ENCODE results near the gene CBR3. TPM values are rescaled to one million over a fixed set of nuclear protein-coding genes. Genes with fewer than 3 reads are reported as not detected.

The CBR3 gene
- total RNA-seq, 4 donors from 2014 or later = 3.4 to 5.1 TPM; not detected in 2

- no peak for TF ChIP-seq CTCF (IDR thresholded peaks at IDR 0.05)
- no peak for TF ChIP-seq POLR2A (IDR thresholded peaks at IDR 0.05)
- TF ChIP-seq POLR2AphosphoS5 (IDR thresholded peaks at IDR 0.05) = no peak
- no peak for TF ChIP-seq EP300 (IDR thresholded peaks at IDR 0.05; ENCODE audit: low read depth)
- H3K4me3 ChIP-seq = no peak overlapping the region
- no peak for DNase-seq
- H3K9me3 ChIP-seq = no peaks in the 10 kb centered on the region
- in situ Hi-C loops (cut with MboI; ENCODE audit: low pct_ligation_motif_present in 1 of 4, low pct_unique_long_range_greater_than_20kb in 1 of 4, low sequenced_read_pairs in 3 of 4) (no loop called here), intact Hi-C loops (cut with DNase I; ENCODE audit: low total_unique reads) (no loop called here)
- H3K36me3 ChIP-seq = no peaks in the 10 kb centered on the region
- H3K4me1 ChIP-seq = peaks cover 4 to 22% (median 8%) of the 10 kb centered on the region in 4 donors
- no peak overlapping the region for H3K27ac ChIP-seq
- WGBS, 2 donors (ENCODE audit: low coverage in 1 of 2) = 94 to 97% methylated on average over 10 of the region's 10 CpGs
- peaks cover 14% of the 10 kb centered on the region for H3K27me3 ChIP-seq
Measured at GRCh38 chr21:36109868-36110267, 25.0 kb upstream of the CBR3 start.

GRCh38 chr21:36111238-36111637, 23.6 kb upstream of the CBR3 start:
- WGBS, 2 donors (ENCODE audit: low coverage in 1 of 2) = 72 to 78% methylated on average over 3 to 8 of the region's 8 CpGs
- intact Hi-C loops (cut with DNase I; ENCODE audit: low total_unique reads) = no loop called here

GRCh38 chr21:36113647-36114428, 21.0 kb upstream of the CBR3 start:
- WGBS, 2 donors (ENCODE audit: low coverage in 1 of 2) = 30% methylated on average over 14 to 17 of the region's 17 CpGs
- Histone ChIP-seq H3K9me3 (no peaks in the 10 kb centered on the region), H3K27me3 (no peaks in the 10 kb centered on the region), H3K4me3 (peak overlapping the region in 3 of 4 donors; percentile 36 to 57 (median 38)), H3K36me3 (no peaks in the 10 kb centered on the region), H3K4me1 (peaks cover 4 to 22% (median 8%) of the 10 kb centered on the region in 4 donors), H3K27ac (peak overlapping the region; percentile 74 to 87 (median 80))
- in situ Hi-C loops (cut with MboI; ENCODE audit: low pct_ligation_motif_present in 1 of 4, low pct_unique_long_range_greater_than_20kb in 1 of 4, low sequenced_read_pairs in 3 of 4) (no loop called here), intact Hi-C loops (cut with DNase I; ENCODE audit: low total_unique reads) (no loop called here)
- TF ChIP-seq POLR2AphosphoS5 (IDR thresholded peaks at IDR 0.05) = peak in 1 of 3 donors; percentile 31
- peak; percentile 34 for TF ChIP-seq POLR2A (IDR thresholded peaks at IDR 0.05)
- TF ChIP-seq EP300 (IDR thresholded peaks at IDR 0.05; ENCODE audit: low read depth) = no peak
- no peak for TF ChIP-seq CTCF (IDR thresholded peaks at IDR 0.05)
- peak; percentile 85 for DNase-seq

More at GRCh38 chr21:36111238-36111637, 23.6 kb upstream of the CBR3 start:
- in situ Hi-C loops (cut with MboI; ENCODE audit: low pct_ligation_motif_present in 1 of 4, low pct_unique_long_range_greater_than_20kb in 1 of 4, low sequenced_read_pairs in 3 of 4) = no loop called here
- H3K27ac ChIP-seq = no peak overlapping the region
- no peak for DNase-seq
- H3K9me3 ChIP-seq = no peaks in the 10 kb centered on the region
- no peak for TF ChIP-seq POLR2AphosphoS5 (IDR thresholded peaks at IDR 0.05)
- TF ChIP-seq EP300 (IDR thresholded peaks at IDR 0.05; ENCODE audit: low read depth) = no peak
- TF ChIP-seq CTCF (IDR thresholded peaks at IDR 0.05) = no peak
- TF ChIP-seq POLR2A (IDR thresholded peaks at IDR 0.05) = no peak
- peaks cover 4 to 22% (median 8%) of the 10 kb centered on the region in 4 donors for H3K4me1 ChIP-seq
- H3K27me3 ChIP-seq = peaks cover 3% of the 10 kb centered on the region
- H3K36me3 ChIP-seq = no peaks in the 10 kb centered on the region
- no peak overlapping the region for H3K4me3 ChIP-seq

GRCh38 chr21:36115138-36115730, 19.6 kb upstream of the CBR3 start:
- intact Hi-C loops (cut with DNase I; ENCODE audit: low total_unique reads) = no loop called here
- DNase-seq = no peak

More at GRCh38 chr21:36115138-36115730, 19.6 kb upstream of the CBR3 start:
- H3K27ac ChIP-seq = no peak overlapping the region
- in situ Hi-C loops (cut with MboI; ENCODE audit: low pct_ligation_motif_present in 1 of 4, low pct_unique_long_range_greater_than_20kb in 1 of 4, low sequenced_read_pairs in 3 of 4) = no loop called here
- H3K36me3 ChIP-seq = no peaks in the 10 kb centered on the region
- H3K27me3 ChIP-seq = no peaks in the 10 kb centered on the region
- TF ChIP-seq POLR2AphosphoS5 (IDR thresholded peaks at IDR 0.05) = no peak
- H3K4me1 ChIP-seq = peaks cover 4 to 22% (median 8%) of the 10 kb centered on the region in 4 donors
- WGBS, 2 donors (ENCODE audit: low coverage in 1 of 2) = 77% methylated on average over 6 of the region's 6 CpGs; no CpG with 5 or more reads in 1 of the 2 donors
- H3K4me3 ChIP-seq = no peak overlapping the region
- no peaks in the 10 kb centered on the region for H3K9me3 ChIP-seq

Data from transverse colon (tissue), 4 donors.